ENCODE data around the gene RANBP3.
A peak's percentile ranks its signal among the peaks of the same experiment; 100 is the strongest.
"Not testable (repeated sequence)": the region's sequence is repeated elsewhere in the genome, so short reads cannot be mapped to it uniquely, and the experiment has no call there.

Gene RANBP3

GRCh38 chr19:6006896-6007295 is 29.0 kb upstream of the RANBP3 start:
- DNase-seq, result no peak

GRCh38 chr19:6006070-6006446 is 28.1 kb upstream of the RANBP3 start:
- not testable (repeated sequence) for DNase-seq

GRCh38 chr19:6005321-6006069 is 27.6 kb upstream of the RANBP3 start:
- DNase-seq, result no peak

GRCh38 chr19:6003976-6004375 is 26.0 kb upstream of the RANBP3 start:
- DNase-seq, result no peak

GRCh38 chr19:6002591-6002990 is 24.7 kb upstream of the RANBP3 start:
- DNase-seq, result no peak

- DNase-seq, result no peak
These were observed 22.4 kb upstream of the RANBP3 start for GRCh38 chr19:6000228-6000847.

GRCh38 chr19:5999693-6000092 is 21.8 kb upstream of the RANBP3 start:
- no peak for DNase-seq

GRCh38 chr19:5997371-5997770 is 19.4 kb upstream of the RANBP3 start:
- DNase-seq, result no peak

GRCh38 chr19:5996623-5997320 is 18.8 kb upstream of the RANBP3 start:
- no peak for DNase-seq

GRCh38 chr19:5996102-5996501 is 18.2 kb upstream of the RANBP3 start:
- no peak for DNase-seq

GRCh38 chr19:5995606-5996005 is 17.7 kb upstream of the RANBP3 start:
- no peak for DNase-seq

- no peak for DNase-seq
These were observed 16.6 kb upstream of the RANBP3 start for GRCh38 chr19:5994405-5995165.

- DNase-seq, result no peak
These were observed 15.9 kb upstream of the RANBP3 start for GRCh38 chr19:5993648-5994358.

GRCh38 chr19:5993201-5993600 is 15.3 kb upstream of the RANBP3 start:
- DNase-seq, result no peak

GRCh38 chr19:5992756-5993155 is 14.8 kb upstream of the RANBP3 start:
- DNase-seq, result no peak

GRCh38 chr19:5991244-5991838 is 13.4 kb upstream of the RANBP3 start:
- DNase-seq, result no peak

- DNase-seq, result no peak
These were observed 12.4 kb upstream of the RANBP3 start for GRCh38 chr19:5990289-5990797.

- no peak for DNase-seq
These were observed 11.6 kb upstream of the RANBP3 start for GRCh38 chr19:5989388-5990074.

GRCh38 chr19:5988517-5989387 is 10.8 kb upstream of the RANBP3 start:
- DNase-seq, result no peak

GRCh38 chr19:5987077-5987818 is 9.3 kb upstream of the RANBP3 start:
- peak; percentile 67 to 76 for DNase-seq
